OCI-LY7 (cell line): Measurements from ENCODE around the gene C3orf18.

Experiments used
- CTCF ChIP-seq: fragments of 200-600 bp; sonication (generic); conservative IDR thresholded peaks from 2 replicates; pipeline ENCODE4 v1.5.1; 2014; ENCODE audit warnings: mild to moderate bottlenecking, antibody characterized with exemption, low read length, moderate library complexity, mixed read lengths
- EZH2phosphoT487 ChIP-seq: fragments of 200-600 bp; sonication (generic); IDR thresholded peaks from 2 replicates; pipeline ENCODE4 v1.6.1; 2018; ENCODE audit warnings: low read depth, borderline replicate concordance, mild to moderate bottlenecking, mixed run types, antibody characterized with exemption, low read length, moderate library complexity, mixed read lengths

GRCh38 chr3:50600141-50600753 lies 32.7 kb upstream of the C3orf18 start:
- no peak for TF ChIP-seq CTCF
- TF ChIP-seq EZH2phosphoT487: no peak
